BE2C (cell line): ENCODE measurements around the gene S100A8.

ENCODE experiments used
- DNase-seq: peaks from one replicate; pipeline ENCODE4 v3.0.0-alpha.2; 2020
- H3K27me3 ChIP-seq: fragments of 250-450 bp; sonication (Bioruptor Pico); 2 replicates; pipeline ENCODE4 v1.5.1; 2020; ENCODE audit warnings: mild to moderate bottlenecking
- H3K36me3 ChIP-seq: fragments of 250-450 bp; sonication (Bioruptor Pico); 2 replicates; pipeline ENCODE4 v1.5.1; 2020; ENCODE audit warnings: mild to moderate bottlenecking
- H3K4me1 ChIP-seq: fragments of 250-450 bp; sonication (Bioruptor Pico); 2 replicates; pipeline ENCODE4 v1.5.1; 2020
- H3K4me3 ChIP-seq: 2 replicates; pipeline ENCODE4 v1.5.1; 2011; ENCODE audit warnings: low read depth, low read length
- H3K9me3 ChIP-seq: fragments of 250-450 bp; sonication (Bioruptor Pico); 2 replicates; pipeline ENCODE4 v1.5.1; 2020
- TF ChIP-seq, protein P1 (sequence below): IDR thresholded peaks from 2 replicates; pipeline ENCODE4 v1.5.1; 2012; ENCODE audit warnings: mild to moderate bottlenecking, low read depth, low read length

The S100A8 gene

DNA sequence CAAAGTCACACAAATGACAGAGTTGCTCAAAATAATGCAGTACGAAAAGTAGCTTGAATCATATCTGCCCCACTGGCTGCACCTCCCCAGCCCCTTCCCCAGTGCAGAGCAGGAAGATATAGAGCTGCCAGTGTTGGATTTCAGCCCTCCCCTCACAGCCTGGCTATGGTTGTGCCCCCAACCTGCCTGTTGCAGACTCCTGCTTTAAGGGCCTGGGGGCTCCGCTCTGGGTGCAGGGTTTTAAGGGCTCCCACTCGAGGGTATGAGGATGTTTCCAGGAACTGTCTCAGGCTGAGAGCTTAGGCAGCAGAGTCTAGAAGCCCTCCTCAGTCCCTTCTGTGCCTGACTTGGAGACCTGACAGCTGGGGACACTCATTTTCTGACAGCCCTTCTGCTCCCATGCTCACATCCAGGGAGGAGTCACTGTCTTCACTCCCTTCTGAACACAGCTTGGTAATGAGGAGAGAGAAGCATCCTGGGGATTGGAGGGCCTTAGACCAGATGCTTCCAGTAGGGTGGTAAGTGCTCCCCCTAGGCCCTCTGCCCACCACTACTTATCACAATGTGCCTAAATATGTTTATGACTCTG lies 28.6 kb downstream of the S100A8 start:
- Histone ChIP-seq H3K4me1 (no peaks in the 10 kb centered on the region), H3K9me3 (no peaks in the 10 kb centered on the region), H3K36me3 (no peaks in the 10 kb centered on the region), H3K27me3 (no peaks in the 10 kb centered on the region; the same call in 1 of the 2 replicates), H3K4me3 (no peak overlapping the region)
- no peak for DNase-seq
- TF ChIP-seq, protein P1, sequence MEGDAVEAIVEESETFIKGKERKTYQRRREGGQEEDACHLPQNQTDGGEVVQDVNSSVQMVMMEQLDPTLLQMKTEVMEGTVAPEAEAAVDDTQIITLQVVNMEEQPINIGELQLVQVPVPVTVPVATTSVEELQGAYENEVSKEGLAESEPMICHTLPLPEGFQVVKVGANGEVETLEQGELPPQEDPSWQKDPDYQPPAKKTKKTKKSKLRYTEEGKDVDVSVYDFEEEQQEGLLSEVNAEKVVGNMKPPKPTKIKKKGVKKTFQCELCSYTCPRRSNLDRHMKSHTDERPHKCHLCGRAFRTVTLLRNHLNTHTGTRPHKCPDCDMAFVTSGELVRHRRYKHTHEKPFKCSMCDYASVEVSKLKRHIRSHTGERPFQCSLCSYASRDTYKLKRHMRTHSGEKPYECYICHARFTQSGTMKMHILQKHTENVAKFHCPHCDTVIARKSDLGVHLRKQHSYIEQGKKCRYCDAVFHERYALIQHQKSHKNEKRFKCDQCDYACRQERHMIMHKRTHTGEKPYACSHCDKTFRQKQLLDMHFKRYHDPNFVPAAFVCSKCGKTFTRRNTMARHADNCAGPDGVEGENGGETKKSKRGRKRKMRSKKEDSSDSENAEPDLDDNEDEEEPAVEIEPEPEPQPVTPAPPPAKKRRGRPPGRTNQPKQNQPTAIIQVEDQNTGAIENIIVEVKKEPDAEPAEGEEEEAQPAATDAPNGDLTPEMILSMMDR = no peak

DNA sequence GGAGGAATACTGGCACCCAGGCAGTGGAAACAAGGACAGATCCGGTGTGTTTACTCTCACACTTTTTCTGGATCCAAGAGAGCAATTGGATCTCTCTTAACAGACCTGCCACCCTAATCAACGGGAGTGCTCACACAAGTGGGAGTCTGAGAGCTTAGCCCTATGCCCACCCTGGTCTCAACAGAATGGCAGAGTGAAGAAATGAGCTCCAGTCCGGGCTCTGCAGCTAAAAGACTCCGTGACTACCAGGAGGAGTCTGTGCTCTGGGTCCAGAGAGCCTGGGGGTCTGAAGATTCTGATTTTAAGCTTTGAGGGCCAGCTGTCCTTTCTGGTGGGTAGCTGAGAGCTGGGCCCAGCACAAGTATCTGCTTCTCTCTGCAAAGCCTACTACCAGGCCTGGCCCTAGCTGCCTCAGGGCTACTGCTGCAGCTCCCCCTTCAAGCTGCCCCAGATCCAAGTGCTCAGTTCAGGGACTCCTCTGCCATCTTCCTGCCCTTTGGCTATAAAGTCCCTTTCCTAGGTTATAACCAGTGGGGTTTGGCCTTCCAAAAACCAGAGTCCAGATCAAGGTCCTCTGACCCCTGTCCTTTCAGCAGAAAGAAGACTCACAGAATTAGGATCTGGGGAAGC lies 29.3 kb downstream of the S100A8 start:
- TF ChIP-seq, protein P1 = no peak
- H3K4me1 ChIP-seq = no peaks in the 10 kb centered on the region
- H3K27me3 ChIP-seq = no peaks in the 10 kb centered on the region; the same call in 1 of the 2 replicates
- H3K36me3 ChIP-seq = no peaks in the 10 kb centered on the region
- no peak for DNase-seq
- no peaks in the 10 kb centered on the region for H3K9me3 ChIP-seq
- no peak overlapping the region for H3K4me3 ChIP-seq

DNA sequence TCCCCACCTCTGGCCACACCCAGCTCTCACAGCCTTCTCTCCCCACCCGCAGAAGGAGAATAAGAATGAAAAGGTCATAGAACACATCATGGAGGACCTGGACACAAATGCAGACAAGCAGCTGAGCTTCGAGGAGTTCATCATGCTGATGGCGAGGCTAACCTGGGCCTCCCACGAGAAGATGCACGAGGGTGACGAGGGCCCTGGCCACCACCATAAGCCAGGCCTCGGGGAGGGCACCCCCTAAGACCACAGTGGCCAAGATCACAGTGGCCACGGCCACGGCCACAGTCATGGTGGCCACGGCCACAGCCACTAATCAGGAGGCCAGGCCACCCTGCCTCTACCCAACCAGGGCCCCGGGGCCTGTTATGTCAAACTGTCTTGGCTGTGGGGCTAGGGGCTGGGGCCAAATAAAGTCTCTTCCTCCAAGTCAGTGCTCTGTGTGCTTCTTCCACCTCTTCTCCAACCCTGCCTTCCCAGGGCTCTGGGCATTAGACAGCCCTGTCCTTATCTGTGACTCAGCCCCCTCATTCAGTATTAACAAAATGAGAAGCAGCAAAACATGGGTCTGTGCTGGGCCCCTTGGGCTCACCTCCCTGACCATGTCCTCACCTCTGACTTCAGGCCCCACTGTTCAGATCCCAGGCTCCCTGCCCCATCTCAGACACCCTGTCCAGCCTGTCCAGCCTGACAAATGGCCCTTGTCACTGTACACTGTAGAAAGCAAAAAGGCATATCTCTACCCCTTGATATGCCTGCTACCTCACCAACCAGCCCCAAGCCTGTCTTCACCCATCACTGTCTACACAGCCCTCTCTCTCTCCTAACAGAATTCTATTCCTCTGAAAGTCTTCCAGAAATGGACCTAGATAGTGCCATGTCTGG lies 30.0 kb downstream of the S100A8 start:
- no peak overlapping the region for H3K4me3 ChIP-seq
- no peaks in the 10 kb centered on the region for H3K9me3 ChIP-seq
- no peaks in the 10 kb centered on the region; the same call in 1 of the 2 replicates for H3K27me3 ChIP-seq
- H3K4me1 ChIP-seq = no peaks in the 10 kb centered on the region
- TF ChIP-seq, protein P1 = no peak
- no peak for DNase-seq
- H3K36me3 ChIP-seq = no peaks in the 10 kb centered on the region

DNA sequence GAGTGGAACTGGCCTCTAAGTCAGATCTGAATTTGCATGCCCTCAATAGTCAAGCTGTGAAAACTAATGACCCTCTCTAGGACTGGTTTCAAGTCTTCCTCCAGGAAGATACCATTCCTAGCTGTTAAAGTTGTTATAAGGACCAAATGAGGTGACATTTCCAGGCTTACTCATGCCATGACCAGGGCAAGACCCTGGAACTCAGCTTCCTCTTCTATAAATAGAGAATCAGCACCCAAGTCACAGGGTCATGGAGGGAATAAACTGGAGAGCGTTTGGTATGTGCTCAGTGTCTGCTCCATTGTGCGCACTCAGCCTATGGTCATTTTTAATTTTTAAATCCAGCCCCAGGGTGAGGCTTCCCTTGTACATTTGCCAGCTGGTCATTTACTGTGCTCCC lies 30.7 kb downstream of the S100A8 start:
- Histone ChIP-seq H3K4me3 (no peak overlapping the region), H3K4me1 (no peaks in the 10 kb centered on the region), H3K36me3 (no peaks in the 10 kb centered on the region), H3K27me3 (no peaks in the 10 kb centered on the region; the same call in 1 of the 2 replicates), H3K9me3 (no peaks in the 10 kb centered on the region)
- TF ChIP-seq, protein P1 = no peak
- no peak for DNase-seq

DNA sequence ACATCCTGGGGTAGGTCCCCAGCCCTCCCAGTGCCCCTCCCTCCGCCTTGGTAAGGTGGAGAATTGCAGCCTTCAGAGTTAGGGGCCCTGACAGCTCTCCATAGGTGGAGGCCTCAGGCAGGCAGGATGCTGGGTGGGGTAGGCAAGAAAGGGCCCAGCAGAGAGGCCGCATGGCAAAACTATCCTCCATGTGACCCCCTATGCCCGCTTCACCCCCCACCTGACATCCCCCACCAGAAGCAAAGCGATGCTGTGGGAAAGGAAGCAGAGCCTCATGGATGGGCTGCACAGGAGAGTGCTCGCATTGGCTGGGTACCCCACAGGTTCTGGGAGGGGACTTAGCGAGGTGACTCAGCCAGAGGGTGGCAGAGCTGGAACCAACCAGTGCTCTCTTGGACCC lies 31.6 kb downstream of the S100A8 start:
- Histone ChIP-seq H3K9me3 (no peaks in the 10 kb centered on the region), H3K36me3 (no peaks in the 10 kb centered on the region), H3K4me3 (no peak overlapping the region), H3K4me1 (no peaks in the 10 kb centered on the region), H3K27me3 (no peaks in the 10 kb centered on the region; the same call in 1 of the 2 replicates)
- no peak for DNase-seq
- TF ChIP-seq, protein P1 = no peak

DNA sequence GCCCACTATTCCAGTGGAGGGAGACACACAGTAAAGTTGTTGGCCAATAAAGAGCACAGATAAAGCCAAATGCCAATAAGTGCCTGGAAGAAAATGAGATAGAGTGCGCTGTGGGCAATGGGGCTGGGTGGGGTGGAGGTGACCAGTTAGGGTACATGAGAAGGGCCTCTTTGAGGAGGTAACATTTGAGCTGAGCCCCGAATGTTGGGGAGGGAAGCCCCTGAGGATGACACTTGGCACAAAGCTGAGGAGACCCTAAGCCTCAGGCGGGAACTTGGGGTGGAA lies 32.2 kb downstream of the S100A8 start:
- no peaks in the 10 kb centered on the region for H3K27me3 ChIP-seq
- TF ChIP-seq, protein P1 = no peak
- DNase-seq = no peak

More for the DNA sequence above, 32.2 kb downstream of the S100A8 start:
- Histone ChIP-seq H3K4me1 (no peaks in the 10 kb centered on the region), H3K36me3 (no peaks in the 10 kb centered on the region), H3K4me3 (no peak overlapping the region), H3K9me3 (no peaks in the 10 kb centered on the region)
